Globus pallidus (tissue), 1 donor: ENCODE data around the gene MMAB.

ENCODE experiments used
- DNase-seq: peaks from one replicate; pipeline ENCODE4 v3.0.0-alpha.2; 2015; ENCODE audit warnings: low spot score

The MMAB gene

GRCh38 chr12:109512608-109513007, 60.7 kb downstream of the MMAB start:
- DNase-seq: no peak

GRCh38 chr12:109510196-109510595, 63.1 kb downstream of the MMAB start:
- DNase-seq: no peak

- DNase-seq: no peak
Measured at GRCh38 chr12:109504068-109504467, 69.2 kb downstream of the MMAB start.
